ENCODE measurements around the gene ARHGEF19. TPM values are rescaled to one million over a fixed set of nuclear protein-coding genes. Genes with fewer than 3 reads are reported as not detected.

ARHGEF19 gene
- total RNA-seq, 1 experiment from 2014 or later = 21.1 TPM

DNA sequence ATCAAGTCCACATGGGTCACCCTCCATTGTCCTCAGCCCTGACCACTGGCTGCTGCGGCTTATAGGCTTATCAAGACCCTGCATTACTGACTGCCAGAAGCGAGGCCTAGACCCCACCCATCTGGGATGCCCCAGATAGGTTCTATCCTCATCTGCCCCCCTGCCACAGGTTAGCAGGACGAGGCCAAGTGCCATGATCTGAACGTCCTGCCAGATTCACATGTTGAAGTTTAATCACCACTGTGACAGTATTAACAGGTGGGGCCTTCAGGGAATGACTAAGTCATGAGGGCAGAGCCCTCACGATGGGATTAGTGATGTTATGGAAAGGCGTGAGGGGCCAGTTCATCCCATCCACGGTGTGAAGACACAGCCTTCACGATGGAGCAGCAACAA lies 30.8 kb upstream of the ARHGEF19 start:
- no peaks in the 10 kb centered on the region for H4K20me1 ChIP-seq (ENCODE audit: control insufficient read depth, insufficient read depth, insufficient read length)
- no peaks in the 10 kb centered on the region for H3K79me2 ChIP-seq (ENCODE audit: insufficient read depth, low read length)
- no peak for DNase-seq
- H3K27me3 ChIP-seq (ENCODE audit: insufficient read depth, low read length) = no peaks in the 10 kb centered on the region
- no peaks in the 10 kb centered on the region for H3K23me2 ChIP-seq (ENCODE audit: insufficient read length, low read depth, low read length, poor library complexity, severe bottlenecking)
- H4K91ac ChIP-seq (ENCODE audit: insufficient read length, low read depth, low read length) = no peak overlapping the region
- H3K79me1 ChIP-seq (ENCODE audit: insufficient read depth, low read depth, low read length, poor library complexity, severe bottlenecking) = no peaks in the 10 kb centered on the region
- H2BK5ac ChIP-seq (ENCODE audit: insufficient read length, low read length) = no peak overlapping the region
- no peak overlapping the region for H3K4me3 Mint-ChIP-seq
- H3K4ac ChIP-seq (ENCODE audit: low read depth, low read length) = no peak overlapping the region
- no peak overlapping the region for H2BK15ac ChIP-seq (ENCODE audit: low read depth, low read length)
- no peak overlapping the region for H3K27ac ChIP-seq (ENCODE audit: insufficient read length, low read depth, low read length)
- H3K56ac ChIP-seq (ENCODE audit: insufficient read length, low read depth, low read length) = no peak overlapping the region
- no peak overlapping the region for H2BK120ac ChIP-seq (ENCODE audit: low read depth, low read length, poor library complexity, severe bottlenecking)
- no peaks in the 10 kb centered on the region for H3K27me3 Mint-ChIP-seq (ENCODE audit: low read depth)
- no peak overlapping the region for H2AFZ ChIP-seq (ENCODE audit: low read length)
- H2BK20ac ChIP-seq (ENCODE audit: low read depth, low read length, poor library complexity, severe bottlenecking) = no peak overlapping the region
- no peaks in the 10 kb centered on the region for H3K9me3 Mint-ChIP-seq
- peaks cover 0 to 9% (median 0%) of the 10 kb centered on the region in 3 experiments; a peak in 2 of 7 replicates for H3K36me3 Mint-ChIP-seq (ENCODE audit: insufficient read depth in 1 of 3, low read depth in 3 of 3)
- H3K9me3 ChIP-seq (ENCODE audit: control insufficient read depth, low read depth, low read length) = no peaks in the 10 kb centered on the region
- H3K23ac ChIP-seq (ENCODE audit: insufficient read length, low read depth, low read length) = no peak overlapping the region
- H3K9ac ChIP-seq (ENCODE audit: extremely low read depth, insufficient read length, low read length) = no peak overlapping the region
- TF ChIP-seq, protein P1, sequence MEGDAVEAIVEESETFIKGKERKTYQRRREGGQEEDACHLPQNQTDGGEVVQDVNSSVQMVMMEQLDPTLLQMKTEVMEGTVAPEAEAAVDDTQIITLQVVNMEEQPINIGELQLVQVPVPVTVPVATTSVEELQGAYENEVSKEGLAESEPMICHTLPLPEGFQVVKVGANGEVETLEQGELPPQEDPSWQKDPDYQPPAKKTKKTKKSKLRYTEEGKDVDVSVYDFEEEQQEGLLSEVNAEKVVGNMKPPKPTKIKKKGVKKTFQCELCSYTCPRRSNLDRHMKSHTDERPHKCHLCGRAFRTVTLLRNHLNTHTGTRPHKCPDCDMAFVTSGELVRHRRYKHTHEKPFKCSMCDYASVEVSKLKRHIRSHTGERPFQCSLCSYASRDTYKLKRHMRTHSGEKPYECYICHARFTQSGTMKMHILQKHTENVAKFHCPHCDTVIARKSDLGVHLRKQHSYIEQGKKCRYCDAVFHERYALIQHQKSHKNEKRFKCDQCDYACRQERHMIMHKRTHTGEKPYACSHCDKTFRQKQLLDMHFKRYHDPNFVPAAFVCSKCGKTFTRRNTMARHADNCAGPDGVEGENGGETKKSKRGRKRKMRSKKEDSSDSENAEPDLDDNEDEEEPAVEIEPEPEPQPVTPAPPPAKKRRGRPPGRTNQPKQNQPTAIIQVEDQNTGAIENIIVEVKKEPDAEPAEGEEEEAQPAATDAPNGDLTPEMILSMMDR (conservative IDR thresholded peaks at IDR 0.05) = no peak
- H3K4me2 ChIP-seq (ENCODE audit: insufficient read depth, insufficient read length, low read length) = no peak overlapping the region
- H2BK12ac ChIP-seq (ENCODE audit: insufficient read length, low read depth, low read length) = no peak overlapping the region
- no peak overlapping the region for H3K18ac ChIP-seq (ENCODE audit: insufficient read length, low read depth, low read length)
- no peak overlapping the region for H3T11ph ChIP-seq (ENCODE audit: low read length)
- no peak overlapping the region for H4K8ac ChIP-seq (replicated peaks; ENCODE audit: insufficient read length, low read depth, low read length)
- no peak overlapping the region for H2AK5ac ChIP-seq (ENCODE audit: insufficient read length, low read length)
- no peak overlapping the region for H3K14ac ChIP-seq (ENCODE audit: insufficient read depth, low read length)
- H3K4me1 ChIP-seq (ENCODE audit: insufficient read depth, low read length) = no peaks in the 10 kb centered on the region
- no peak overlapping the region for H4K5ac ChIP-seq (ENCODE audit: insufficient read length, low read depth, low read length)
- peaks cover 4 to 8% of the 10 kb centered on the region in 2 experiments for H3K4me1 Mint-ChIP-seq
- no CpG with 5 or more reads among the region's 8 CpGs for WGBS (ENCODE audit: extremely low coverage, insufficient read length, low lambda C conversion rate)
- H3K27ac Mint-ChIP-seq = no peak overlapping the region
